ENCODE data around the gene RGMA. TPM values are rescaled to one million over a fixed set of nuclear protein-coding genes. Genes with fewer than 3 reads are reported as not detected.

Gene RGMA
- total and polyA plus RNA-seq, 2 of the 8 experiments (the other 6 are each of a cell fraction or from before 2014, with no cell fraction given), result 19.9 to 39.8 TPM

DNA sequence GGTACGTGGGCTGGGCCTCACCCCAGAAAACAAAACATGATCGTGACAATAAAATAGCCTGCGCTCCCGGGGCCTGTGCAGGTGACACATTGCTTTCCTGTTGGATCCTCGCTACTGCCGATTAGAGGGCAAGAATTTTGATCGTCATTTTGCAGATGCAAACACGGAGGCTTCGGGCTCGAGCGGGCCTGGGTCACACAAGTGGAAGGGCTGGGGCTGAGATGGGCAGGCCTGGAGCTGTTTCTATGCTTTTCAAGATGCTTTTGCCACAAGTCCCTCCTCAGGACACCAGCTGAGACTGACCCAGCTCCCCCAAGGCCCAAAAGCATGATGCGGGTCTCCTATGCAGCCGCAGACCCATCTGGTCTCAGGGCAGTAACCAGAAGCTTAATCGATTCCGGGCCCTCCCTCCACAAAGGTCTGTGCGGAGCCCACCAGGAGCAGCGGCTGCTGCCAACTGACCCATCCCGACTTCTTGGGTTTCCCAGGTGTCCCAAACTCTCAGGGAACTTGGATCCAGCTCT, 30.0 kb downstream of the RGMA start (continued):
- no peak for TF ChIP-seq ZNF274 (IDR thresholded peaks at IDR 0.05; ENCODE audit: borderline replicate concordance, extremely low read depth, low read length)
- no peak for TF ChIP-seq NANOG (IDR thresholded peaks at IDR 0.05; ENCODE audit: insufficient read depth, low read depth, low read length, poor library complexity, severe bottlenecking)
- no peak for TF ChIP-seq EGR1 (IDR thresholded peaks at IDR 0.05; ENCODE audit: borderline replicate concordance, low read depth, low read length)
- TF ChIP-seq PHF8 (conservative IDR thresholded peaks at IDR 0.05; ENCODE audit: low read depth, low read length), result no peak
- TF ChIP-seq KDM1A (IDR thresholded peaks at IDR 0.05; ENCODE audit: borderline replicate concordance, low read length), result no peak
- TF ChIP-seq SRF (IDR thresholded peaks at IDR 0.05; ENCODE audit: low read depth, low read length), result no peak
- TF ChIP-seq POU5F1 (IDR thresholded peaks at IDR 0.05; ENCODE audit: low read depth, low read length), result no peak

Measured in H1 (cell line).